RCC 7860 (cell line): Measurements from ENCODE around the gene OR9Q1.

ENCODE experiments used
- DNase-seq: peaks from one replicate; pipeline ENCODE4 v3.0.0-alpha.2; 2015; ENCODE audit warnings: low spot score
- FAIRE-seq: peaks from 2 replicates; lab custom pipeline; 2012; peaks lifted over from hg19 to GRCh38; lab: Jason Lieb, UNC

Gene OR9Q1

DNA sequence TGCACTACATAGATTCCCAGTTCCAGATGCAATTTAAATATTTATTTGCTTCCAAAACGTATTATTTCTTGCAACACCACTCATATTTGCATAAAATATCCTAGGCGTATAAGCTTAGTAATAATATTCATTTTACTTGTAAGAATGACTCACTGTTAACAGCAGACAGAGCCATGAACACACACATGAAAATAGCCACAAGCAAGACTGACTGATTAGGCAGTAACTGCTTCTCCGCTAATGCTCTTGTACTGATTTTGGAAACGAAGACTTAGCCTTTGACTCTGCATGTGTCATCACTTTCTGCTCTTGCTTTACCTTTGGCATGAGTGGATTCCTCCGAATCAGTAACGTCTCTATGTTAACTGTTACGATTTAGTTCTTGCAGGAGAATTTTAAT is 199.0 kb downstream of the OR9Q1 start:
- DNase-seq = no peak
- FAIRE-seq = no peak

DNA sequence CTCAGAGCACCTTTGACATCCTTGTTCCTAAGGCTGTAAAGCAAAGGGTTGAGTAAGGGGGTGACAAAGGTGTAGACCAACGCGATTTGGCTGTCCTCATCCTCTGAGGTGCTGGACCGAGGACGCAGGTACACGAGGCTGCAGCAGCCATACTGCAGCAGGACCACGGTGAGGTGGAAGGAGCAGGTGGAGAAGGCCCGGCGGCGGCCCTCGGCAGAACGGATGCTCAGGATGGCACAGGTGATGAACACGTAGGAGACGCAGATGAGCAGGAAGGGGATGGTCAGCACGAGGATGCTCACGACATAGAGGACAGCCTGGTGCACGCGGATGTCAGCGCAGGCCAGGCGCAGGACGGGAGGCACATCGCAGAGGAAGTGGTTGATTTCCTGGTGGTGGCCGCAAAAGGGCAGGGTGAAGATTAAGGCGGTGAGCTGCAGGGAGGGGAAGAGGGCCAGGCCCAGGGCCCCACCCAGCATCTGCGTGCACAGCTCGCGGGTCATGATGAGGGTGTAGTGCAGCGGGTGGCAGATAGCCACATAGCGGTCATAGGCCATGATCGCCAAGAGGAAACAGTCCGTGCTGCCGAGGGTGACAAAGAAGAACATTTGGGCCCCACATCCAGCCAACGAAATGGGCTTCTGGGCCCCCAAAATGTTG is 204.4 kb downstream of the OR9Q1 start:
- DNase-seq (no peak), FAIRE-seq (no peak)
